ENCODE data around the gene ATP5PD.
"Not testable (repeated sequence)": the region's sequence is repeated elsewhere in the genome, so short reads cannot be mapped to it uniquely, and the experiment has no call there.

Gene ATP5PD

DNA sequence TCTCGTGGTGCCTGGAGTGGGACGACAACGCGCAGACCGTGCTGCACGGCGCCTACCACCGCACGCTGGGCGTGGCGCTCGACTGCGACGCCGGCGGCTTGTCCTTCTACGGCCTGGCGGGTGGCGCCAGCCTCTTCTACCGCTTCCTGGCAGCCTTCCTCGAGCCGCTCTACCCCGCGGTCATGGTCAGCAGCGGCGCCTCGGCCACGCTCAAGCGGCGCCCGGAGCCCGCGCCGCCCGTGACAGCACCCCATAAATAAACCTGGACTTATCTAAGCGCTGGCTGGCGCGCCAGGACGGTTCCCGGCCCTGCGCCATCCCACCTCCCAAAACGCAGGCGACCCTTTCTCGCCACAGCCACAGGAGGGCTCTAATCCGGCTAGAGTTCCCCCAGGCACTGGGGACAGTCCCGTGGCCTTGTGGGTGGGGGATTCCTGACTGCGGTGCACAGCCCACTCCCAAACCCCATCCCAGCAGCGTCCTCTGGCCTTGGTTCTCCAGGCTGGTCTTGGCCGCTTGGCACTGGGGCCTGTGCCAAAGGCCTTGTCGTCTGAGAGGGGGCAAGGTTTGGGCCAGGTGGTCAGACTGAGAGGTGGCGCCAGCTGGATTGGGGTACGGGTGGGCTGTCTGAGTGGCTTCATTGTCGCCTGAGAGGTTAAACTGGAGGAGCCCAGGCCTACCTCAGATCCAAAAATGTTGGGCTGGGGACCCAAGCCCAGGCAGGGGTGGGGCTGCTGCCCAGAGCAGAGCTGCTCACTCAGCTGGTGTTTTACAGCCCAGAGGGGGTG, 30.9 kb upstream of the ATP5PD start:
- DNase-seq (ENCODE audit: low read depth in 2 of 2, low spot score in 1 of 2) = no peak

DNA sequence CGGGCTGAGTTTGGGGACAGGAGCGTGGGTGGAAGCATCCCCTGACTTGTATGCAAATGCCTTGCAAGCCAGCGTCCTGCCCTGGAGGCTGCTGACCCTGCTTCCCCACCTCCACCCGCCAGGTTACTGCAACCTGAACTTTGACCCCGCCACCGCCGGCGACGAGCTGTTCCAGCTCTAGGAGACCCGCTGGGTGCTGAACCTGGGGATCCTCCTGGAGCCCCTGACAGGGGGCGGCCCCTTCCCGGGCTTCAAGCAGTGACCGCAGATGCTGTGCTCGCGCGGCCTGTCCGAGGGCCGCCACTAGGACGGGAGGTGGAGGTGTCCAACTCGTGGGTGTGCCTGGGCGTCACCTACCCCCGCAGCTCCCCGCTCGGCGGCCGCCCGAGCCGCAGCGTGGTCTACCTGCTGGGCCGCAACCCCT, 30.3 kb upstream of the ATP5PD start:
- no peak for DNase-seq (ENCODE audit: low read depth in 2 of 2, low spot score in 1 of 2)

- DNase-seq (ENCODE audit: low read depth in 2 of 2, low spot score in 1 of 2) = no peak
These were observed 29.0 kb upstream of the ATP5PD start for GRCh38 chr17:75075597-75076336.

GRCh38 chr17:75074532-75074931, 27.8 kb upstream of the ATP5PD start:
- DNase-seq (ENCODE audit: low read depth in 2 of 2, low spot score in 1 of 2) = no peak

DNA sequence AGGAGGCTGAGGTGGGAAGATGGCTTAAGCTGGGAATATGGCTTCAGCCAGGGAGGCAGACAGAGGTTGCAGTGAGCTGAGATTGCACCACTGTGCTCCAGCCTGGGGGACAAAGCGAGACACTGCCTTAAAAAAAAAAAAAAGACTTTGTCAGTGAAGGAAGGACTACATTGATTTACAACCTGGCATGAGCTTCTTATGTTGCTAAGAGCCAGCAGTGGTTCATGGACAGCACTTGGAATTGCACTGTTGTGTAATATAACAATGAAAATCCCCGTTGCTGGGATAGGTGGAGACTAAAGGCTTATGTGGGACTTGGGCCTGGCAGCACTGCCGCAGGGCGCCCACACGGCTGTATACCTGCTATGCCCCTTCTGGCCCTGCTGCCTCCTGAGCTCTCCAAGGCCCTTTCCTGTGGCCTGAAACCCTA, 26.9 kb upstream of the ATP5PD start:
- DNase-seq (ENCODE audit: low read depth in 2 of 2, low spot score in 1 of 2) = no peak

- not testable (repeated sequence) for DNase-seq (ENCODE audit: low read depth in 2 of 2, low spot score in 1 of 2)
These were observed 26.1 kb upstream of the ATP5PD start for GRCh38 chr17:75072909-75073308.

DNA sequence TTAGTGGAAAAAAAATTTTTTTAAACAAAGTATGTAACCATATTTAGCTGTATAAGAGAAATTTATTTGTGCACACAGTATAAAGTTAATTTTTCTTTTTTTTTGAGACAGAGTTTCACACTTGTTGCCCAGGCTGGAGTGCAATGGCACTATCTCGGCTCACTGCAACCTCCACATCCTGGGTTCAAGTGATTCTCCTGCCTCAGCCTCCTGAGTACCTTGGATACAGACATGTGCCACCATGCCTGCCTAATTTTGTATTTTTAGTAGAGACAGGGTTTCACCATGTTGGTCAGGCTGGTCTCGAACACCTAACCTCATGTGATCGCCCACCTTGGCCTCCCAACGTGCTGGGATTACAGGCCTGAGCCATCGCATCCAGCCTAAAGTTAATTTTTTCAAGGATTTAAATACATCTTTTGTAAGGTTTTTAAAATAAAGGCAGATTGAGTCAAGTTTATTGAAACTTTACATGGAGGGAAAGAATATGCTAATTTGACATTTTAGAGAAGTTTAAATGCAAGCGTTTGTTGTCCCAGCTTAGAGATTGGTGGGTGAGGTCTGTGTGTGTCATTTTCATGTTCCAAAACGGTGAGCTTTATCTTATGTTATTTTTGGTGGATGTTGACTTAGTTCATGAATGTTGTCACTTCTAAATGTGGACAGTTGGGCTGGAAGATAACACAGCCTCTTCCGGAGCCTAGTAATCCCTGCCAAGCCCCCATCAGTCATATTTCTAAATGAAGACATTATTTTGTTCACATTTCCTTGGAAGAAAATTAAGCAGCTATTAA, 24.9 kb upstream of the ATP5PD start:
- DNase-seq (ENCODE audit: low read depth in 2 of 2, low spot score in 1 of 2) = not testable (repeated sequence)

DNA sequence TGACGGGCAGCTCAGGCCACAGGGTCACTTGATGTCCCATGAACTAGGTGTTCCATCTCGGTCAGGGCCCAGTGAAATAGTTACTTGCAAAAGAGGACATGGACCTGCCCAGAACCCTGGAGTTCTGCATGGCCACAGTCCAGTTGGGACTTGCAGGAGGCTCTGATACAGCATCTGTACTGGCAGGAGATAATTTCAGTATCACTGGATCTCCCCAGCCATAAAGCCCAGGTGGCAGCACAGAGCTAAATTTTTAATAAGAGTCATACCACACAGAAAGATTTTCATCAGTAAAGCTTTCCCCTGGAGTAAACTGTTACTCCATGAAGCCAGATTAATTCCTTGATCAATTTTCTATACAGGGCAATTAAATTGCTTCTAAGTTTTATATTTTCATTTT, 23.0 kb upstream of the ATP5PD start:
- DNase-seq (ENCODE audit: low read depth in 2 of 2, low spot score in 1 of 2) = no peak

GRCh38 chr17:75068750-75069149, 22.0 kb upstream of the ATP5PD start:
- no peak for DNase-seq (ENCODE audit: low read depth in 2 of 2, low spot score in 1 of 2)

DNA sequence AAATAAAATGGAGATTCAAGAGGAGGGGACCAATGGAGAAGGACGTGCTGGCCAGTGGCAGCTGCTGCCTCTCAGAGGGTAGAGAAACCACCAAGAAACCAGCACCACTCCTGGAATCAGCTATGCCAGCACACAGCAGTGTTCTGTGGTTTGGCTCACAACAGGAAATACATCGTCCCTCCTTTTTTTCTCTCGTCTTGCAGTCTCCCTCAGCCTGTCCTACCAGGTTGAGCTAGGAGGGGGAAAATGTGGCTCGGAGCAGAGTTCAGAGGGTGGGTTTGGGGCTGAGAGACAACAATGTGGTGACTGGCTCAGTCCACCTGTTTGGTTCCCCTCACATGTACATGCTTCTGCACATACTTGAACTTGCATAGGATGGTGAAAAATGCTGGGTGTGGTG, 21.1 kb upstream of the ATP5PD start:
- DNase-seq (ENCODE audit: low read depth in 2 of 2, low spot score in 1 of 2) = no peak

- no peak for DNase-seq (ENCODE audit: low read depth in 2 of 2, low spot score in 1 of 2)
These were observed 18.9 kb upstream of the ATP5PD start for GRCh38 chr17:75065562-75066151.

- DNase-seq (ENCODE audit: low read depth in 2 of 2, low spot score in 1 of 2) = no peak
These were observed 18.2 kb upstream of the ATP5PD start for GRCh38 chr17:75064867-75065561.

GRCh38 chr17:75064460-75064859, 17.7 kb upstream of the ATP5PD start:
- no peak for DNase-seq (ENCODE audit: low read depth in 2 of 2, low spot score in 1 of 2)

- DNase-seq (ENCODE audit: low read depth in 2 of 2, low spot score in 1 of 2) = no peak
These were observed 17.3 kb upstream of the ATP5PD start for GRCh38 chr17:75064040-75064439.

- no peak for DNase-seq (ENCODE audit: low read depth in 2 of 2, low spot score in 1 of 2)
These were observed 16.9 kb upstream of the ATP5PD start for GRCh38 chr17:75063626-75064025.

DNA sequence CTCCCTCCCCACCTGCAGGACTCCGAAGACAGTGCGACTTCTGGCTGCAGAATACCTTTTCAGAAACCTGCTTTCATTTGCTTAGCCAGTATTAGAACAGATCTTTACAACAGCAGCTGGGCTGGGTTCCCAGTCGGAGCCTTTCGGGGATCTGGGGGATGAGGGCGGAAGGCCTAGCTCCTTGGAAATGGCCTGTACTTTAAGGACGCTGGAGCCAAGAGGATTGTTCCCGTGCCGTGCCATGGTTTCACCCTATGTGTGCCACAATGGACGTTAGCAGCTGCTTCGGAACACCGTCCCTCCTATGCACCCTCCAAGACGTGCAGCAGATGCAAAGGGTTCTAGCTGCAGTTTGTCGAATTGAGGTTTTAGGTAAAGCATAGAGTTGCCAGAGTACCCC, 16.4 kb upstream of the ATP5PD start:
- DNase-seq (ENCODE audit: low read depth in 2 of 2, low spot score in 1 of 2) = no peak

DNA sequence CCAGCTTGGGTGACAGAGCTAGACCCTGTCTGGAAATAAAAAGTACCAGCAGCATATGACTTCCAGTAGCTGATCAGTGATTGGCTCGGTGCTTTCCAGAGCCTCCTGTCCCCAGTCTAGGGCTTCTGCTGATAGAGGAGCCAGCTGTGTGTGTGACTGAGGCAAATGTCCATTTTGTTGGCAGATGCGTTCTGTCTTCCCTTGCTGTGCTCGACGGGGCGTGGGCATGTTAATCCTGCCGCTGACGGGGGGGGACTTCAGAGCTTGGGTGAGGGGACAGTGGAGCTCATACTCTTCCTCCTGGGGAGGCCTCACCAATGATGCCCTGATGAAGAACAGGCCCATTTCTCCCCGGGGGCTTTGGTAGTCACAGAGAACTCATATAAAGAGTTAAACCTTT, 14.8 kb upstream of the ATP5PD start:
- no peak for DNase-seq (ENCODE audit: low read depth in 2 of 2, low spot score in 1 of 2)

- DNase-seq (ENCODE audit: low read depth in 2 of 2, low spot score in 1 of 2) = no peak
These were observed 14.3 kb upstream of the ATP5PD start for GRCh38 chr17:75061055-75061438.

GRCh38 chr17:75060434-75061054, 13.8 kb upstream of the ATP5PD start:
- DNase-seq (ENCODE audit: low read depth in 2 of 2, low spot score in 1 of 2) = no peak
